ENCODE data around the gene SIRT6. TPM values are rescaled to one million over a fixed set of nuclear protein-coding genes. Genes with fewer than 3 reads are reported as not detected.

The SIRT6 gene
- total RNA-seq, 1 experiment from 2014 or later, result 28.1 TPM

DNA sequence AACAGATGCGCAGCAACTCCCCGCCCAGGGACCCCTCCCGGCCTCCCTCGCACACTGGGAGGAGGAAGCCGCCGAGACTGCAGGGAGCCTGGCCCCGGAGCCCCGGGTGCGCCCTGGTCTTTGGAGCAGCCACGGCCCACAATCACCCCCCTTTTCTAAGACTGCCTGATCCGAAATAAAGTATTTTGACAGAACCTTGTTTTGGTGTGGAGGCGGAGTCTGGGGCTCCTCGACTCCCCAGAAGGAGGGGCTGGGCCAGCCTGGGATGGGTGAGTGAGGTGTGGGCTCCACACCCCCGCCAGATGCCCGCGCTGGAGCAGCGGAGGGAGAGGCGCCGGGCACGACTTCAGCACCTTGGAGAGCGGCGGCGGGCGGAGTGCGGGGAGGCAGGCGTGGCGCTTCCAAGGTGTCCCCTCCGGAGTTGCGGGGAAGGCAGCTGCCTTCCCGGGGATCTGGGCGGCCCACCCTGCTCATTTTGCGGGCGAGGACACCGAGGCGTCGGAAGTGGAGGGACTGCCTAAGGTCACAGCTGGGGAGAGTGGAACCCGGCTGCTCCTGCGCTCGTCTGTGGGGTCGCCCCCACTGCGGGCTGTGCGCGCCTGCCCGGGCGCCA, 9.4 kb downstream of the SIRT6 start:
- peak; percentile 89 for DNase-seq (ENCODE audit: low spot score)
- H3K36me3 Mint-ChIP-seq, result no peaks in the 10 kb centered on the region
- no peaks in the 10 kb centered on the region for H3K4me1 Mint-ChIP-seq
- H3K4me3 Mint-ChIP-seq, result peak overlapping the region; percentile 34; the same call in 1 of the 2 replicates
- CTCF ChIA-PET, result interaction anchor here (1.0 to 1.3 kb wide), 2 partner anchors 14 to 33 kb away, joined by 3 to 6 read pairs; no protein-coding TSS in a partner anchor
- no peaks in the 10 kb centered on the region for H3K9me3 Mint-ChIP-seq
- peaks cover 24% of the 10 kb centered on the region for H3K27me3 Mint-ChIP-seq (ENCODE audit: low read depth)
- peak; percentile 93 for ATAC-seq
- H3K27ac Mint-ChIP-seq, result no peak overlapping the region
- POLR2A ChIA-PET, result interaction anchor here (1.0 kb wide), 1 partner anchor 14 kb away, joined by 3 read pairs; no protein-coding TSS in a partner anchor
- no peak for TF ChIP-seq SMAD3 (CRISPR knock-in tag; IDR thresholded peaks at IDR 0.05; ENCODE audit: borderline replicate concordance)
- TF ChIP-seq, protein P1, sequence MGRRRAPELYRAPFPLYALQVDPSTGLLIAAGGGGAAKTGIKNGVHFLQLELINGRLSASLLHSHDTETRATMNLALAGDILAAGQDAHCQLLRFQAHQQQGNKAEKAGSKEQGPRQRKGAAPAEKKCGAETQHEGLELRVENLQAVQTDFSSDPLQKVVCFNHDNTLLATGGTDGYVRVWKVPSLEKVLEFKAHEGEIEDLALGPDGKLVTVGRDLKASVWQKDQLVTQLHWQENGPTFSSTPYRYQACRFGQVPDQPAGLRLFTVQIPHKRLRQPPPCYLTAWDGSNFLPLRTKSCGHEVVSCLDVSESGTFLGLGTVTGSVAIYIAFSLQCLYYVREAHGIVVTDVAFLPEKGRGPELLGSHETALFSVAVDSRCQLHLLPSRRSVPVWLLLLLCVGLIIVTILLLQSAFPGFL (CRISPR knock-in tag; IDR thresholded peaks at IDR 0.05; ENCODE audit: borderline replicate concordance), result 0 out of 2 replicates have a peak, but pooled peaks have one; percentile 59
- no peak for TF ChIP-seq NFATC4 (CRISPR knock-in tag; IDR thresholded peaks at IDR 0.05)
- peak; percentile 98 for TF ChIP-seq FOXP1 (CRISPR knock-in tag; IDR thresholded peaks at IDR 0.05; ENCODE audit: borderline replicate concordance)
- TF ChIP-seq ZNF317 (CRISPR knock-in tag; IDR thresholded peaks at IDR 0.05; ENCODE audit: borderline replicate concordance, low read depth), result no peak
- TF ChIP-seq, protein P2, sequence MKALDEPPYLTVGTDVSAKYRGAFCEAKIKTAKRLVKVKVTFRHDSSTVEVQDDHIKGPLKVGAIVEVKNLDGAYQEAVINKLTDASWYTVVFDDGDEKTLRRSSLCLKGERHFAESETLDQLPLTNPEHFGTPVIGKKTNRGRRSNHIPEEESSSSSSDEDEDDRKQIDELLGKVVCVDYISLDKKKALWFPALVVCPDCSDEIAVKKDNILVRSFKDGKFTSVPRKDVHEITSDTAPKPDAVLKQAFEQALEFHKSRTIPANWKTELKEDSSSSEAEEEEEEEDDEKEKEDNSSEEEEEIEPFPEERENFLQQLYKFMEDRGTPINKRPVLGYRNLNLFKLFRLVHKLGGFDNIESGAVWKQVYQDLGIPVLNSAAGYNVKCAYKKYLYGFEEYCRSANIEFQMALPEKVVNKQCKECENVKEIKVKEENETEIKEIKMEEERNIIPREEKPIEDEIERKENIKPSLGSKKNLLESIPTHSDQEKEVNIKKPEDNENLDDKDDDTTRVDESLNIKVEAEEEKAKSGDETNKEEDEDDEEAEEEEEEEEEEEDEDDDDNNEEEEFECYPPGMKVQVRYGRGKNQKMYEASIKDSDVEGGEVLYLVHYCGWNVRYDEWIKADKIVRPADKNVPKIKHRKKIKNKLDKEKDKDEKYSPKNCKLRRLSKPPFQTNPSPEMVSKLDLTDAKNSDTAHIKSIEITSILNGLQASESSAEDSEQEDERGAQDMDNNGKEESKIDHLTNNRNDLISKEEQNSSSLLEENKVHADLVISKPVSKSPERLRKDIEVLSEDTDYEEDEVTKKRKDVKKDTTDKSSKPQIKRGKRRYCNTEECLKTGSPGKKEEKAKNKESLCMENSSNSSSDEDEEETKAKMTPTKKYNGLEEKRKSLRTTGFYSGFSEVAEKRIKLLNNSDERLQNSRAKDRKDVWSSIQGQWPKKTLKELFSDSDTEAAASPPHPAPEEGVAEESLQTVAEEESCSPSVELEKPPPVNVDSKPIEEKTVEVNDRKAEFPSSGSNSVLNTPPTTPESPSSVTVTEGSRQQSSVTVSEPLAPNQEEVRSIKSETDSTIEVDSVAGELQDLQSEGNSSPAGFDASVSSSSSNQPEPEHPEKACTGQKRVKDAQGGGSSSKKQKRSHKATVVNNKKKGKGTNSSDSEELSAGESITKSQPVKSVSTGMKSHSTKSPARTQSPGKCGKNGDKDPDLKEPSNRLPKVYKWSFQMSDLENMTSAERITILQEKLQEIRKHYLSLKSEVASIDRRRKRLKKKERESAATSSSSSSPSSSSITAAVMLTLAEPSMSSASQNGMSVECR (CRISPR knock-in tag; IDR thresholded peaks at IDR 0.05; ENCODE audit: borderline replicate concordance), result peak; percentile 89; the same call in 1 of the 2 replicates
- TF ChIP-seq NFYB (CRISPR knock-in tag; conservative IDR thresholded peaks at IDR 0.05; ENCODE audit: low read depth), result no peak
- peak; percentile 58; the same call in 1 of the 2 replicates for TF ChIP-seq NR2C2 (CRISPR knock-in tag; IDR thresholded peaks at IDR 0.05)
- TF ChIP-seq, protein P3, sequence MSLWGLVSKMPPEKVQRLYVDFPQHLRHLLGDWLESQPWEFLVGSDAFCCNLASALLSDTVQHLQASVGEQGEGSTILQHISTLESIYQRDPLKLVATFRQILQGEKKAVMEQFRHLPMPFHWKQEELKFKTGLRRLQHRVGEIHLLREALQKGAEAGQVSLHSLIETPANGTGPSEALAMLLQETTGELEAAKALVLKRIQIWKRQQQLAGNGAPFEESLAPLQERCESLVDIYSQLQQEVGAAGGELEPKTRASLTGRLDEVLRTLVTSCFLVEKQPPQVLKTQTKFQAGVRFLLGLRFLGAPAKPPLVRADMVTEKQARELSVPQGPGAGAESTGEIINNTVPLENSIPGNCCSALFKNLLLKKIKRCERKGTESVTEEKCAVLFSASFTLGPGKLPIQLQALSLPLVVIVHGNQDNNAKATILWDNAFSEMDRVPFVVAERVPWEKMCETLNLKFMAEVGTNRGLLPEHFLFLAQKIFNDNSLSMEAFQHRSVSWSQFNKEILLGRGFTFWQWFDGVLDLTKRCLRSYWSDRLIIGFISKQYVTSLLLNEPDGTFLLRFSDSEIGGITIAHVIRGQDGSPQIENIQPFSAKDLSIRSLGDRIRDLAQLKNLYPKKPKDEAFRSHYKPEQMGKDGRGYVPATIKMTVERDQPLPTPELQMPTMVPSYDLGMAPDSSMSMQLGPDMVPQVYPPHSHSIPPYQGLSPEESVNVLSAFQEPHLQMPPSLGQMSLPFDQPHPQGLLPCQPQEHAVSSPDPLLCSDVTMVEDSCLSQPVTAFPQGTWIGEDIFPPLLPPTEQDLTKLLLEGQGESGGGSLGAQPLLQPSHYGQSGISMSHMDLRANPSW (CRISPR knock-in tag; conservative IDR thresholded peaks at IDR 0.05; ENCODE audit: low read depth), result no peak
- peak; percentile 84 for TF ChIP-seq JUN (CRISPR knock-in tag; IDR thresholded peaks at IDR 0.05)
- TF ChIP-seq IRF2 (CRISPR knock-in tag; IDR thresholded peaks at IDR 0.05; ENCODE audit: borderline replicate concordance, low read depth), result no peak
- TF ChIP-seq NFE2L1 (CRISPR knock-in tag; IDR thresholded peaks at IDR 0.05), result peak; percentile 86
- TF ChIP-seq ZNF121 (CRISPR knock-in tag; IDR thresholded peaks at IDR 0.05), result no peak
- peak; percentile 66; the same call in 1 of the 2 replicates for TF ChIP-seq ATF1 (CRISPR knock-in tag; IDR thresholded peaks at IDR 0.05)
- TF ChIP-seq, protein P4, sequence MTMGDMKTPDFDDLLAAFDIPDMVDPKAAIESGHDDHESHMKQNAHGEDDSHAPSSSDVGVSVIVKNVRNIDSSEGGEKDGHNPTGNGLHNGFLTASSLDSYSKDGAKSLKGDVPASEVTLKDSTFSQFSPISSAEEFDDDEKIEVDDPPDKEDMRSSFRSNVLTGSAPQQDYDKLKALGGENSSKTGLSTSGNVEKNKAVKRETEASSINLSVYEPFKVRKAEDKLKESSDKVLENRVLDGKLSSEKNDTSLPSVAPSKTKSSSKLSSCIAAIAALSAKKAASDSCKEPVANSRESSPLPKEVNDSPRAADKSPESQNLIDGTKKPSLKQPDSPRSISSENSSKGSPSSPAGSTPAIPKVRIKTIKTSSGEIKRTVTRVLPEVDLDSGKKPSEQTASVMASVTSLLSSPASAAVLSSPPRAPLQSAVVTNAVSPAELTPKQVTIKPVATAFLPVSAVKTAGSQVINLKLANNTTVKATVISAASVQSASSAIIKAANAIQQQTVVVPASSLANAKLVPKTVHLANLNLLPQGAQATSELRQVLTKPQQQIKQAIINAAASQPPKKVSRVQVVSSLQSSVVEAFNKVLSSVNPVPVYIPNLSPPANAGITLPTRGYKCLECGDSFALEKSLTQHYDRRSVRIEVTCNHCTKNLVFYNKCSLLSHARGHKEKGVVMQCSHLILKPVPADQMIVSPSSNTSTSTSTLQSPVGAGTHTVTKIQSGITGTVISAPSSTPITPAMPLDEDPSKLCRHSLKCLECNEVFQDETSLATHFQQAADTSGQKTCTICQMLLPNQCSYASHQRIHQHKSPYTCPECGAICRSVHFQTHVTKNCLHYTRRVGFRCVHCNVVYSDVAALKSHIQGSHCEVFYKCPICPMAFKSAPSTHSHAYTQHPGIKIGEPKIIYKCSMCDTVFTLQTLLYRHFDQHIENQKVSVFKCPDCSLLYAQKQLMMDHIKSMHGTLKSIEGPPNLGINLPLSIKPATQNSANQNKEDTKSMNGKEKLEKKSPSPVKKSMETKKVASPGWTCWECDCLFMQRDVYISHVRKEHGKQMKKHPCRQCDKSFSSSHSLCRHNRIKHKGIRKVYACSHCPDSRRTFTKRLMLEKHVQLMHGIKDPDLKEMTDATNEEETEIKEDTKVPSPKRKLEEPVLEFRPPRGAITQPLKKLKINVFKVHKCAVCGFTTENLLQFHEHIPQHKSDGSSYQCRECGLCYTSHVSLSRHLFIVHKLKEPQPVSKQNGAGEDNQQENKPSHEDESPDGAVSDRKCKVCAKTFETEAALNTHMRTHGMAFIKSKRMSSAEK (CRISPR knock-in tag; IDR thresholded peaks at IDR 0.05; ENCODE audit: borderline replicate concordance), result no peak
- TF ChIP-seq, protein P5, sequence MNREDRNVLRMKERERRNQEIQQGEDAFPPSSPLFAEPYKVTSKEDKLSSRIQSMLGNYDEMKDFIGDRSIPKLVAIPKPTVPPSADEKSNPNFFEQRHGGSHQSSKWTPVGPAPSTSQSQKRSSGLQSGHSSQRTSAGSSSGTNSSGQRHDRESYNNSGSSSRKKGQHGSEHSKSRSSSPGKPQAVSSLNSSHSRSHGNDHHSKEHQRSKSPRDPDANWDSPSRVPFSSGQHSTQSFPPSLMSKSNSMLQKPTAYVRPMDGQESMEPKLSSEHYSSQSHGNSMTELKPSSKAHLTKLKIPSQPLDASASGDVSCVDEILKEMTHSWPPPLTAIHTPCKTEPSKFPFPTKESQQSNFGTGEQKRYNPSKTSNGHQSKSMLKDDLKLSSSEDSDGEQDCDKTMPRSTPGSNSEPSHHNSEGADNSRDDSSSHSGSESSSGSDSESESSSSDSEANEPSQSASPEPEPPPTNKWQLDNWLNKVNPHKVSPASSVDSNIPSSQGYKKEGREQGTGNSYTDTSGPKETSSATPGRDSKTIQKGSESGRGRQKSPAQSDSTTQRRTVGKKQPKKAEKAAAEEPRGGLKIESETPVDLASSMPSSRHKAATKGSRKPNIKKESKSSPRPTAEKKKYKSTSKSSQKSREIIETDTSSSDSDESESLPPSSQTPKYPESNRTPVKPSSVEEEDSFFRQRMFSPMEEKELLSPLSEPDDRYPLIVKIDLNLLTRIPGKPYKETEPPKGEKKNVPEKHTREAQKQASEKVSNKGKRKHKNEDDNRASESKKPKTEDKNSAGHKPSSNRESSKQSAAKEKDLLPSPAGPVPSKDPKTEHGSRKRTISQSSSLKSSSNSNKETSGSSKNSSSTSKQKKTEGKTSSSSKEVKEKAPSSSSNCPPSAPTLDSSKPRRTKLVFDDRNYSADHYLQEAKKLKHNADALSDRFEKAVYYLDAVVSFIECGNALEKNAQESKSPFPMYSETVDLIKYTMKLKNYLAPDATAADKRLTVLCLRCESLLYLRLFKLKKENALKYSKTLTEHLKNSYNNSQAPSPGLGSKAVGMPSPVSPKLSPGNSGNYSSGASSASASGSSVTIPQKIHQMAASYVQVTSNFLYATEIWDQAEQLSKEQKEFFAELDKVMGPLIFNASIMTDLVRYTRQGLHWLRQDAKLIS (CRISPR knock-in tag; IDR thresholded peaks at IDR 0.05; ENCODE audit: borderline replicate concordance), result no peak
- no peak for TF ChIP-seq KAT7 (CRISPR knock-in tag; IDR thresholded peaks at IDR 0.05; ENCODE audit: borderline replicate concordance)
- TF ChIP-seq MXD4 (CRISPR knock-in tag; IDR thresholded peaks at IDR 0.05; ENCODE audit: borderline replicate concordance), result no peak
- TF ChIP-seq, protein P6, sequence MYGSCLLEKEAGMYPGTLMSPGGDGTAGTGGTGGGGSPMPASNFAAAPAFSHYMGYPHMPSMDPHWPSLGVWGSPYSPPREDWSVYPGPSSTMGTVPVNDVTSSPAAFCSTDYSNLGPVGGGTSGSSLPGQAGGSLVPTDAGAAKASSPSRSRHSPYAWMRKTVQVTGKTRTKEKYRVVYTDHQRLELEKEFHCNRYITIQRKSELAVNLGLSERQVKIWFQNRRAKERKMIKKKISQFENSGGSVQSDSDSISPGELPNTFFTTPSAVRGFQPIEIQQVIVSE (CRISPR knock-in tag; IDR thresholded peaks at IDR 0.05; ENCODE audit: borderline replicate concordance), result no peak

Measured in WTC11 (cell line).